22Rv1 (cell line): ENCODE measurements around the gene SLC17A5.

Experiments used
- CTCF ChIP-seq: fragments of 450-650 bp; IDR thresholded peaks from 2 replicates; pipeline ENCODE4 v1.5.1; 2017; ENCODE audit warnings: mild to moderate bottlenecking
- ZFX ChIP-seq: fragments of 450-650 bp; IDR thresholded peaks from 2 replicates; pipeline ENCODE4 v1.6.1; 2017; ENCODE audit warnings: antibody characterized with exemption, borderline replicate concordance

- TF ChIP-seq CTCF (no peak), ZFX (no peak)
These were observed 41.1 kb upstream of the SLC17A5 start for GRCh38 chr6:73694711-73695411.
